ENCODE measurements around the gene KMT2D. TPM values are rescaled to one million over a fixed set of nuclear protein-coding genes. Genes with fewer than 3 reads are reported as not detected.

Gene KMT2D
- total RNA-seq, 6 experiments from 2014 or later: 28.6 to 35.4 (median 33.3) TPM

DNA sequence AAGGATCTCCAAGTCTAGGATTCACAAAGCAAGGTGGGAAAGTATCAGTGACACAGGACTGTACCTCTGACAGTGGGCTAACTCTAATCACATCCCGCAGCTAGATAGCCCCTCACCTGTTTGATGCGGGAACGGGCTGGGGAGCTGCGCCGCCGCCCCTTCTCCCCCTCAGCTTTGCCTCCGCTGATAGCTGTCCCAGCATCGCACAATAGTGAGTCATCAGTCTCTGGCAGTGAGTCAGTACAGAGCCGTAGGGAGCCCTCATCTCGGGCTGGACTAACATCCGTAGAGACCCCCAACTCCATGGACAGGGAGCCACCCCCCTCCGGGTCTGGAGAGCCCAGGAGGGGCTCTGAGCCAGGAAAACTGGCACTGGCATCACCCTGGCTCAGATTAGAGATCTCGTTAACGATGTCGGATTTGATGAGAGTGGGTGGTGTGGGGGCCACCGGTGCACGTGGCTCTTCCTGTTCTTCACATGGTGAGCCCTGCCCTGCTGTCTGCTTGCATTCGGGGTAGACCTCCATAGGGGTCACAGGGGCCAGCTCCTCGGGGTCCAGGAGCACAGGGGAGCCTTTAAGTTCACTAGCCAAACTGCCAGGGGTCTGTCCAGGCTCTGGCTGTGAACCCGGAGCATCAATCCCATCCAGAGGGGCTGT lies 10.9 kb downstream of the KMT2D start:
- Histone ChIP-seq H3K4me1 (peaks cover 0 to under 1% (median 0%) of the 10 kb centered on the region in 4 donors), H3K27me3 (no peaks in the 10 kb centered on the region), H3K4me3 (no peak overlapping the region), H3K9me3 (no peaks in the 10 kb centered on the region), H3K36me3 (peaks cover 13 to 89% (median 54%) of the 10 kb centered on the region in 4 donors), H3K27ac (no peak overlapping the region)
- ATAC-seq (no peak), DNase-seq (no peak)
- TF ChIP-seq POLR2A (IDR thresholded peaks at IDR 0.05): no peak
- TF ChIP-seq, protein P1, sequence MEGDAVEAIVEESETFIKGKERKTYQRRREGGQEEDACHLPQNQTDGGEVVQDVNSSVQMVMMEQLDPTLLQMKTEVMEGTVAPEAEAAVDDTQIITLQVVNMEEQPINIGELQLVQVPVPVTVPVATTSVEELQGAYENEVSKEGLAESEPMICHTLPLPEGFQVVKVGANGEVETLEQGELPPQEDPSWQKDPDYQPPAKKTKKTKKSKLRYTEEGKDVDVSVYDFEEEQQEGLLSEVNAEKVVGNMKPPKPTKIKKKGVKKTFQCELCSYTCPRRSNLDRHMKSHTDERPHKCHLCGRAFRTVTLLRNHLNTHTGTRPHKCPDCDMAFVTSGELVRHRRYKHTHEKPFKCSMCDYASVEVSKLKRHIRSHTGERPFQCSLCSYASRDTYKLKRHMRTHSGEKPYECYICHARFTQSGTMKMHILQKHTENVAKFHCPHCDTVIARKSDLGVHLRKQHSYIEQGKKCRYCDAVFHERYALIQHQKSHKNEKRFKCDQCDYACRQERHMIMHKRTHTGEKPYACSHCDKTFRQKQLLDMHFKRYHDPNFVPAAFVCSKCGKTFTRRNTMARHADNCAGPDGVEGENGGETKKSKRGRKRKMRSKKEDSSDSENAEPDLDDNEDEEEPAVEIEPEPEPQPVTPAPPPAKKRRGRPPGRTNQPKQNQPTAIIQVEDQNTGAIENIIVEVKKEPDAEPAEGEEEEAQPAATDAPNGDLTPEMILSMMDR (IDR thresholded peaks at IDR 0.05): no peak
- 100% methylated on average over 3 of the region's 20 CpGs for WGBS (ENCODE audit: insufficient coverage, low coverage, low lambda C conversion rate, missing lambda C conversion rate)
- intact Hi-C loops (cut with DNase I): no loop called here

DNA sequence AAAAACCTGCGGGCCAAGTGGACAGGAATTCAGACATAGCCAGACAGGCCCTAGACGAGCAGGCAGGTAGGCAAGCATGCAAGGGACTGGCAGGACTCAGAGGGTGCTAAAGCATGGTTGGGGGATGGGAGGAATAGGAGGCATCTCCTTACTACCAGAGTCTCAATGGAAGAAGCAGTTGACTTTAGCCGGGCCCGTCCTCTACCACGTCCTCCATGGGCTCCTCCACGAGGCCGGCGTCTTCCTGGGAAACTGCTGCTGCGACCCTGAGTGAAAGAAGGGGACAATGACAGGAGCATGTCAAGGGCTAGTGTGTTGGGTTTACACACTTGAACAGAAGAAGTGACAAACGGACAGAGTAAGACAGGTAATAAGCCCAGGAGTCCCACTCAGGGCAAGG lies 11.6 kb downstream of the KMT2D start:
- no peak for ATAC-seq
- no peak for TF ChIP-seq POLR2A (IDR thresholded peaks at IDR 0.05)
- TF ChIP-seq, protein P1 (IDR thresholded peaks at IDR 0.05): no peak
- Histone ChIP-seq H3K4me1 (no peaks in the 10 kb centered on the region), H3K9me3 (no peaks in the 10 kb centered on the region), H3K27ac (no peak overlapping the region), H3K4me3 (no peak overlapping the region), H3K27me3 (no peaks in the 10 kb centered on the region), H3K36me3 (peaks cover 15 to 89% (median 57%) of the 10 kb centered on the region in 4 donors)
- intact Hi-C loops (cut with DNase I): no loop called here
- 86% methylated on average over 7 of the region's 10 CpGs for whole genome bisulfite sequencing (ENCODE audit: insufficient coverage, low coverage, low lambda C conversion rate, missing lambda C conversion rate)
- no peak for DNase-seq

DNA sequence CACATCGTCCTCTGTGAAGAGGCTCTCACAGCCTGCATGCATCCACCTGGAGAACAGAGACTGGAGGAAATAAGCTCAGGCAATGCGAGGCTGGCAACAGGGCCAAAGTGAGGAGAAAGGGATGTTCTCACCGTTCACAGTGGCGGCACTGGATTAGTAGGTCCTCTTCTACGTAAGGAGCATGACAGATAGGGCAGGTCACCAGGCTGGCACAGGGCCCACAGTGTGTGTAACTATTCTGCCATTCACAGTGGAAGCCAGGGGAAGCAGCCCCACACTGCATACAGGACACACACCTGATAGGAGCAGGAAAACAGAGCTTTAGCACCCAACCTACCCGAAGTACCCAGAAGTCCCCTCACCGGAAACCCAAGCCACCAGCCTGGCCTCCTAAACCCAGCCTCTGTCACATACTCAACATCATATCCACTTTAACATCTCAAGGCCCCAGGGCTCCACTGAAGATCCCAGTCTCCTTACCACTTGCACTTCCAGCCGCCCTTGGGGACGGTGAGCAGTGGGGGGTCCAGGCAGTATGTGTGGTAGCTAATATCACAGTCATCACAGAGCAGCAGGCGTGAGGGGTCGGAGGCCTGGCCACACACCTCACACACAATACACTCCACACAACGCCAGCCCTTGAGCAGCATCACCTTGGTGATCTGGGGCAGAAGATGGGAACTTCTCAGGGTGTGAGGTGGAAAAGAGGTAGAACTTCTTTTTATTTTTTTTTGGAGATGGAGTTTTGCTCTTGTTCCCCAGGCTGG lies 14.3 kb downstream of the KMT2D start:
- ATAC-seq: no peak
- intact Hi-C loops (cut with DNase I): no loop called here
- Histone ChIP-seq H3K4me1 (no peaks in the 10 kb centered on the region), H3K27me3 (no peaks in the 10 kb centered on the region), H3K27ac (no peak overlapping the region), H3K9me3 (no peaks in the 10 kb centered on the region), H3K4me3 (no peak overlapping the region), H3K36me3 (peaks cover 25 to 96% (median 68%) of the 10 kb centered on the region in 4 donors)
- DNase-seq: no peak
- WGBS (ENCODE audit: insufficient coverage, low coverage, low lambda C conversion rate, missing lambda C conversion rate): 100% methylated on average over 5 of the region's 12 CpGs
- TF ChIP-seq POLR2A (IDR thresholded peaks at IDR 0.05): no peak
- TF ChIP-seq, protein P1 (IDR thresholded peaks at IDR 0.05): no peak

DNA sequence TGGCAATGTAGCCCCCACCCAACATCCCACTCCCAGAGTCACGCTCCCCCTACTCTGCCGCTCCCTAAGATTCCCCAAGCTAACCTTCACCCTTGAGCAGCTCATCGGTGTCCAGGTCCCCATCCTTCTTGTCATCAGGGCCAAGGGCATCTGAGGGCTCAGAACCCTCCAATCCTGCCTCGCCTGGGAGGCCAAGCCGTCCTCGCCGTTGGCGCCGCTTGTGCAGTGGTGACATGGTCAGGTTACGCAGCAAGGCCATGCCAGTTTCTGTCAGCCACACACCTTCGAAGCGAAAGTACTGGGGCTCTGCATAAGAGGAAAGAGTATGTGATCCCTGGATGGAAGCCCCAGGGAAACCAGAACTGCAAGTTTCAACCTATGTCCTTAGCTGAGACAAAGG lies 15.9 kb downstream of the KMT2D start:
- Histone ChIP-seq H3K27ac (no peak overlapping the region), H3K9me3 (no peaks in the 10 kb centered on the region), H3K36me3 (peaks cover 20 to 94% (median 62%) of the 10 kb centered on the region in 4 donors), H3K4me3 (no peak overlapping the region), H3K4me1 (no peaks in the 10 kb centered on the region), H3K27me3 (no peaks in the 10 kb centered on the region)
- DNase-seq (no peak), ATAC-seq (no peak)
- 96% methylated on average over 9 of the region's 12 CpGs for WGBS (ENCODE audit: insufficient coverage, low coverage, low lambda C conversion rate, missing lambda C conversion rate)
- intact Hi-C loops (cut with DNase I): no loop called here
- no peak for TF ChIP-seq POLR2A (IDR thresholded peaks at IDR 0.05)
- TF ChIP-seq, protein P1 (IDR thresholded peaks at IDR 0.05): no peak
